B cell (primary cell): ENCODE measurements around the gene FRMD4A. TPM values are rescaled to one million over a fixed set of nuclear protein-coding genes. Genes with fewer than 3 reads are reported as not detected.

Experiments used
- ATAC-seq: fragments of 200-7000 bp; cut with Tn5 transposase; one replicate; pipeline ENCODE4 v1.10.0; 2021; ENCODE audit warnings: low read depth, mild to moderate bottlenecking, moderate number of reproducible peaks, moderate library complexity
- CTCF ChIA-PET: fragments of 350-600 bp; sonication (Branson Sonifier 250); formaldehyde crosslinking; loops from one replicate; lab custom pipeline; 2021; ENCODE audit warnings: antibody characterized with exemption, inconsistent platforms; lab: Charles Lee
- POLR2A ChIA-PET: fragments of 350-600 bp; sonication (Branson Sonifier 250); formaldehyde crosslinking; loops from one replicate; lab custom pipeline; 2021; ENCODE audit warnings: antibody characterized with exemption; lab: Charles Lee
- DNase-seq: peaks from one replicate; pipeline ENCODE4 v3.0.0; 2013
- H2AFZ ChIP-seq: 2 replicates; pipeline ENCODE4 v1.6.1; 2012; ENCODE audit warnings: mild to moderate bottlenecking, low read depth, low read length; ENCODE audit not compliant: insufficient read depth, poor library complexity, severe bottlenecking
- H3K27ac ChIP-seq, 2 donors: 1 replicate in 1 of 2; 2 replicates in 1 of 2; pipeline ENCODE4 v1.5.1; 2012 to 2013; ENCODE audit warnings: low read length in 2 of 2, mild to moderate bottlenecking in 2 of 2, moderate library complexity in 1 of 2
- H3K27me3 ChIP-seq, 4 experiments: fragments of 200-600 bp in 1 of 4; sonication (generic) in 1 of 4; replicated peaks in 1 of 4; 1 replicate in 2 of 4; 2 replicates in 2 of 4; pipeline versions ENCODE4 v1.6.1 to v1.7.0; 2013 to 2016; ENCODE audit warnings: low read length in 3 of 4, mild to moderate bottlenecking in 2 of 4, mixed read lengths in 1 of 4, moderate library complexity in 1 of 4; ENCODE audit not compliant: insufficient read depth in 4 of 4, control insufficient read depth in 3 of 4; ENCODE audit errors: control extremely low read depth in 1 of 4
- H3K36me3 ChIP-seq, 2 experiments: replicated peaks in 1 of 2; 1 replicate in 1 of 2; 2 replicates in 1 of 2; pipeline versions ENCODE4 v1.6.1 to v1.7.1; 2013; ENCODE audit warnings: low read length in 1 of 2; ENCODE audit not compliant: insufficient read depth in 2 of 2, control insufficient read depth in 1 of 2; ENCODE audit errors: control extremely low read depth in 1 of 2, extremely low read depth in 1 of 2
- H3K4me1 ChIP-seq, 2 donors: fragments of 200-600 bp in 1 of 2; sonication (generic) in 1 of 2; 1 replicate in 1 of 2; 2 replicates in 1 of 2; pipeline versions ENCODE4 v1.5.1 to v1.6.1; 2013 to 2017; ENCODE audit warnings: low read length in 2 of 2; ENCODE audit not compliant: control insufficient read depth in 2 of 2, insufficient read depth in 2 of 2
- H3K4me2 ChIP-seq: replicated peaks from 2 replicates; pipeline ENCODE3; 2012; ENCODE audit warnings: mild to moderate bottlenecking, low read depth, low read length; ENCODE audit not compliant: poor library complexity, severe bottlenecking
- H3K4me3 ChIP-seq, 5 experiments: fragments of 200-600 bp in 1 of 5; sonication (generic) in 1 of 5; 1 replicate in 3 of 5; 2 replicates in 2 of 5; pipeline versions ENCODE4 v1.5.1 to v1.7.0; 2011 to 2016; ENCODE audit warnings: low read length in 4 of 5, mild to moderate bottlenecking in 4 of 5, low read depth in 2 of 5, control low read depth in 1 of 5, moderate library complexity in 1 of 5; ENCODE audit not compliant: insufficient read depth in 1 of 5; ENCODE audit errors: control extremely low read depth in 1 of 5, extremely low read depth in 1 of 5
- H3K79me2 ChIP-seq: fragments of 200-600 bp; sonication (generic); one replicate; pipeline ENCODE4 v1.6.0; 2016; ENCODE audit warnings: low read length; ENCODE audit not compliant: control insufficient read depth, insufficient read depth
- H3K9ac ChIP-seq: fragments of 200-600 bp; sonication (generic); 2 replicates; pipeline ENCODE4 v1.6.1; 2017; ENCODE audit warnings: mild to moderate bottlenecking, low read length, moderate library complexity
- H3K9me3 ChIP-seq, 3 donors: one replicate each; pipeline versions ENCODE4 v1.6.1 to v1.7.1; 2013; ENCODE audit warnings: low read length in 2 of 3; ENCODE audit not compliant: control insufficient read depth in 2 of 3, insufficient read depth in 1 of 3; ENCODE audit errors: control extremely low read depth in 1 of 3
- H4K20me1 ChIP-seq: 2 replicates; pipeline ENCODE4 v1.6.0; 2012; ENCODE audit warnings: mild to moderate bottlenecking, low read length; ENCODE audit not compliant: insufficient read depth, control insufficient read depth, poor library complexity, severe bottlenecking
- H3K27ac Mint-ChIP-seq: one replicate; pipeline ENCODE4 v1.8.0; 2021; ENCODE audit warnings: mixed read lengths
- H3K27me3 Mint-ChIP-seq: one replicate; pipeline ENCODE4 v1.8.0; 2021; ENCODE audit warnings: mixed read lengths
- H3K4me1 Mint-ChIP-seq: one replicate; pipeline ENCODE4 v1.8.0; 2021; ENCODE audit warnings: mixed read lengths
- H3K4me3 Mint-ChIP-seq: one replicate; pipeline ENCODE4 v1.8.0; 2021; ENCODE audit warnings: mixed read lengths
- H3K9me3 Mint-ChIP-seq: one replicate; pipeline ENCODE4 v1.8.0; 2022; ENCODE audit warnings: mixed read lengths; ENCODE audit not compliant: insufficient read depth
- EZH2 ChIP-seq: IDR thresholded peaks from 2 replicates; pipeline ENCODE4 v1.6.1; 2012; ENCODE audit warnings: borderline replicate concordance, low read depth, mild to moderate bottlenecking, moderate library complexity, low read length; ENCODE audit not compliant: insufficient read depth, poor library complexity, severe bottlenecking
- WGBS: methylation state at CpG from one replicate; pipeline ENCODE4 v1.1.5; 2013; ENCODE audit warnings: missing lambda C conversion rate; ENCODE audit not compliant: insufficient coverage; 5-methylcytosine and 5-hydroxymethylcytosine counted together
- intact Hi-C: fragments of 100-400 bp; cut with micrococcal nuclease; formaldehyde crosslinking; loops from one replicate; pipeline ENCODE4 v1.10.0; 2022
- polyA plus RNA-seq: library from polyadenylated mRNA; depleted of rRNA; stranded (reverse); fragments of >200 nt; gene quantifications from 2 replicates; pipeline ENCODE4 v1.2.3, GENCODE V29; 2012
- total RNA-seq, 2 donors: library from RNA; stranded (reverse); fragments of 120-200 nt in 1 of 2; gene quantifications; 1 replicate in 1 of 2; 2 replicates in 1 of 2; pipeline versions ENCODE4 v1.2.3 to v1.2.4, GENCODE V29; 2013 to 2022
- TF ChIP-seq, protein P1 (sequence below): fragments of 200-600 bp; IDR thresholded peaks from one replicate; pipeline ENCODE4 v1.8.0; 2022; ENCODE audit warnings: antibody characterized with exemption, mild to moderate bottlenecking

The FRMD4A gene
- total and polyA plus RNA-seq, 2 donors (not counting 1 experiment from before 2014, with no cell fraction given): 0.76 to 3.4 TPM

DNA sequence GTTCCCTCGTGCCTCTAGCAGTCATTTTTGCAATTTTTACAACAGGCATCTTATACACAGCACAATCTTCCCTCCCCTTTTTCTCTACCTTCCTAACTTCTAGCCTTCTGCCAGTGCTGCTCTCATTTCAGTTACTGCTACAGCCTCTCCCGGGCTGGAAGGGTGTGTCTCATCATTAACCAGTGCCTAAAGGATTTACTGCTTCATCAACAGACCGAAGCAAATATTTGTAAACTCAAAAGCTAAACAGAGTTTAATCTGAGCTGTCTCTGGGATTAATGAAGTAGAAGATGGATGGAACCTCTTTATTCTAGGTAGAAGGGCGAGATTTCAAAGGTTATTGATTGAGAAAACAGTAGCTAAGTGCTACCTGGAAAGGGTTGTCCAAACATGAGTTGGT lies 649.6 kb downstream of the FRMD4A start:
- no peak overlapping the region for H3K9ac ChIP-seq
- no peaks in the 10 kb centered on the region for H3K9me3 Mint-ChIP-seq
- no peak overlapping the region for H3K4me3 Mint-ChIP-seq
- peaks cover 20% of the 10 kb centered on the region for H3K27me3 Mint-ChIP-seq
- 95% methylated on average over 2 of the region's 4 CpGs for WGBS
- peaks cover 0 to 8% (median 1%) of the 10 kb centered on the region in 4 experiments for H3K27me3 ChIP-seq
- H3K4me1 Mint-ChIP-seq: no peaks in the 10 kb centered on the region
- H3K36me3 ChIP-seq: no peaks in the 10 kb centered on the region
- ATAC-seq: no peak
- CTCF ChIA-PET: no interaction called here
- no peaks in the 10 kb centered on the region for H3K4me1 ChIP-seq
- POLR2A ChIA-PET: interaction anchor here (0.6 kb wide), 1 partner anchor 301 kb away, joined by 5 read pairs; no protein-coding TSS in a partner anchor
- no peak overlapping the region for H3K27ac ChIP-seq
- no peak for DNase-seq
- no peaks in the 10 kb centered on the region for H4K20me1 ChIP-seq
- intact Hi-C loops: no loop called here
- no peaks in the 10 kb centered on the region for H3K79me2 ChIP-seq
- H3K9me3 ChIP-seq: no peaks in the 10 kb centered on the region
- H3K4me3 ChIP-seq: no peak overlapping the region
- H3K4me2 ChIP-seq: no peak overlapping the region
- no peak overlapping the region for H3K27ac Mint-ChIP-seq
- no peak overlapping the region for H2AFZ ChIP-seq
- TF ChIP-seq EZH2: no peak
- TF ChIP-seq, protein P1, sequence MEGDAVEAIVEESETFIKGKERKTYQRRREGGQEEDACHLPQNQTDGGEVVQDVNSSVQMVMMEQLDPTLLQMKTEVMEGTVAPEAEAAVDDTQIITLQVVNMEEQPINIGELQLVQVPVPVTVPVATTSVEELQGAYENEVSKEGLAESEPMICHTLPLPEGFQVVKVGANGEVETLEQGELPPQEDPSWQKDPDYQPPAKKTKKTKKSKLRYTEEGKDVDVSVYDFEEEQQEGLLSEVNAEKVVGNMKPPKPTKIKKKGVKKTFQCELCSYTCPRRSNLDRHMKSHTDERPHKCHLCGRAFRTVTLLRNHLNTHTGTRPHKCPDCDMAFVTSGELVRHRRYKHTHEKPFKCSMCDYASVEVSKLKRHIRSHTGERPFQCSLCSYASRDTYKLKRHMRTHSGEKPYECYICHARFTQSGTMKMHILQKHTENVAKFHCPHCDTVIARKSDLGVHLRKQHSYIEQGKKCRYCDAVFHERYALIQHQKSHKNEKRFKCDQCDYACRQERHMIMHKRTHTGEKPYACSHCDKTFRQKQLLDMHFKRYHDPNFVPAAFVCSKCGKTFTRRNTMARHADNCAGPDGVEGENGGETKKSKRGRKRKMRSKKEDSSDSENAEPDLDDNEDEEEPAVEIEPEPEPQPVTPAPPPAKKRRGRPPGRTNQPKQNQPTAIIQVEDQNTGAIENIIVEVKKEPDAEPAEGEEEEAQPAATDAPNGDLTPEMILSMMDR: no peak

DNA sequence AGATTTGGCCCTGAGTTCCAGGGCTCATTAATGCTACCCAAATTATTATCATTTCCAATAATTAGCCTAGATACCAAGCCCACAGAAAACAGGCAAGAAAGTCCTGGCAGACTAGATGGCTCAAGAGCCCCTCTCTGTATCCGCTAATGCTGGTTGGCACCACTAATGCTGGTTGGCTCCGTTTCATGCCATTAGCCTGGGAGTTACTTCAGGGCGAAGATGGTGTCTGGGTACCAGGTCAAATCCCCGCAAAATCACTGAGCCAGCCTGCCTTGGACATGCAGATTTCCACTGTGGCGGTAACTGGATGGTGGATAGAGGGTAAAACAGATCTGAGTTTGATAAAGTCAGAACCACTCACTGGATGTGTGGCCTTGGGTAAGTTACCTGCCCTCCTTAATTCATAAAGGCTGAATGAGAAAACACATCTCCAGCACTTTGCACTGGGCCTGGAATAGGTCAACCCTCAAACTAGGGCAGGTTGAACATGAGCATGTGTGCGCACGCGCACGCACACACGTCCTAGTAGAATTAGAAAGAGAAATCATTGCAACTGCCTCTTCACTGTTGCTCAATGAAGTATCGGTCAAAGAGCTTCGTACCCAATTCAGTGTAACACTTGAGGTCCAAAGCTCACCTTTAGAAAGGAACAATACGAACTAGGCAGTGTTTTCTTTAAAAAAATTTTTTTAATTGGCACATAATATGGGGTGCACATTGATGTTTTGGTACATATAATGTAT lies 652.5 kb downstream of the FRMD4A start:
- Mint-ChIP-seq H3K4me1 (no peaks in the 10 kb centered on the region), H3K27me3 (peaks cover 19% of the 10 kb centered on the region), H3K9me3 (no peaks in the 10 kb centered on the region), H3K27ac (no peak overlapping the region), H3K4me3 (no peak overlapping the region)
- Histone ChIP-seq H3K9me3 (no peaks in the 10 kb centered on the region), H3K4me3 (no peak overlapping the region), H3K27me3 (peaks cover 0 to 8% (median 1%) of the 10 kb centered on the region in 4 experiments), H3K4me1 (no peaks in the 10 kb centered on the region), H2AFZ (no peak overlapping the region), H3K27ac (no peak overlapping the region), H4K20me1 (no peaks in the 10 kb centered on the region), H3K4me2 (no peak overlapping the region), H3K79me2 (no peaks in the 10 kb centered on the region), H3K9ac (no peak overlapping the region), H3K36me3 (no peaks in the 10 kb centered on the region)
- ChIA-PET CTCF (no interaction called here), POLR2A (no interaction called here)
- ATAC-seq (no peak), DNase-seq (no peak)
- TF ChIP-seq EZH2: no peak
- TF ChIP-seq, protein P1: no peak
- intact Hi-C loops: no loop called here
- WGBS: 100% methylated on average over 6 of the region's 13 CpGs
